Fibroblast of pulmonary artery (primary cell): ENCODE data around the gene GRIK3.

Experiments used
- DNase-seq: peaks from one replicate; pipeline ENCODE4 v3.0.0-alpha.2; 2010; ENCODE audit warnings: low read depth
- H3K4me3 ChIP-seq: replicated peaks from 2 replicates; pipeline ENCODE4 v1.5.1; 2011; ENCODE audit warnings: low read depth, mild to moderate bottlenecking, control low read depth, low read length, moderate library complexity
- TF ChIP-seq, protein P1 (sequence below): IDR thresholded peaks from 2 replicates; pipeline ENCODE4 v1.5.1; 2011; ENCODE audit warnings: mild to moderate bottlenecking, control low read depth, low read length, inconsistent platforms; ENCODE audit errors: missing control alignments

Gene GRIK3

DNA sequence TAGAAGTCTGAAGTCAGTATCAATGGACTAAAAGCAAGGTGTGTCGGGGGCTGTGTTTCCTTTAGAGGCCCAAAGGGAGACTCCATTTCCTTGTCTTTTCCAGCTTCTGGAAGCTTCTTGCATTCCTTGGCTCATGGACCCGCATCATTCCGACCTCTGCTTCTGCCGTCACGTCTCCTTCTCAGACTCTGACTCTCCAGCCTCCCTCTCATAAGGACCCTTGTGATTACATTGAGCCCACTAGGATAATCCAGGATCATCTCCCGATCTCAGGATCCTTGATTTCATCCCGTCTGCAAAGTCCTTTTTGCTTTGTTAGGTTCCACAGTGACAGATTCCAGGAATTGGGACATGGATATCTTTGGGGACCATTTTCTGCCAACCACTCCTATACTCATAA, 285.8 kb downstream of the GRIK3 start:
- DNase-seq: no peak
- no peak overlapping the region for H3K4me3 ChIP-seq
- TF ChIP-seq, protein P1, sequence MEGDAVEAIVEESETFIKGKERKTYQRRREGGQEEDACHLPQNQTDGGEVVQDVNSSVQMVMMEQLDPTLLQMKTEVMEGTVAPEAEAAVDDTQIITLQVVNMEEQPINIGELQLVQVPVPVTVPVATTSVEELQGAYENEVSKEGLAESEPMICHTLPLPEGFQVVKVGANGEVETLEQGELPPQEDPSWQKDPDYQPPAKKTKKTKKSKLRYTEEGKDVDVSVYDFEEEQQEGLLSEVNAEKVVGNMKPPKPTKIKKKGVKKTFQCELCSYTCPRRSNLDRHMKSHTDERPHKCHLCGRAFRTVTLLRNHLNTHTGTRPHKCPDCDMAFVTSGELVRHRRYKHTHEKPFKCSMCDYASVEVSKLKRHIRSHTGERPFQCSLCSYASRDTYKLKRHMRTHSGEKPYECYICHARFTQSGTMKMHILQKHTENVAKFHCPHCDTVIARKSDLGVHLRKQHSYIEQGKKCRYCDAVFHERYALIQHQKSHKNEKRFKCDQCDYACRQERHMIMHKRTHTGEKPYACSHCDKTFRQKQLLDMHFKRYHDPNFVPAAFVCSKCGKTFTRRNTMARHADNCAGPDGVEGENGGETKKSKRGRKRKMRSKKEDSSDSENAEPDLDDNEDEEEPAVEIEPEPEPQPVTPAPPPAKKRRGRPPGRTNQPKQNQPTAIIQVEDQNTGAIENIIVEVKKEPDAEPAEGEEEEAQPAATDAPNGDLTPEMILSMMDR: no peak
